SU-DHL-6 (cell line): ENCODE results near the gene ARRB1.

Experiments used
- CTCF ChIP-seq: fragments of 200-600 bp; sonication (generic); IDR thresholded peaks from one replicate; pipeline ENCODE4 v1.5.1; 2017; ENCODE audit warnings: antibody characterized with exemption, mild to moderate bottlenecking, low read length, moderate library complexity; ENCODE audit not compliant: insufficient read depth, poor library complexity, severe bottlenecking
- EZH2phosphoT487 ChIP-seq: fragments of 200-600 bp; sonication (generic), shearing (Covaris generic); conservative IDR thresholded peaks from 2 replicates; pipeline ENCODE4 v1.6.1; 2018; ENCODE audit warnings: mild to moderate bottlenecking, antibody characterized with exemption, low read length, moderate library complexity, mixed read lengths

GRCh38 chr11:75339685-75340409 lies 11.6 kb downstream of the ARRB1 start:
- TF ChIP-seq CTCF (no peak), EZH2phosphoT487 (no peak)
